NCI-H2029 treated with DMSO at 0.1 percent for 48 hours (cell line): ENCODE data around the gene KSR1.
A peak's percentile ranks its signal among the peaks of the same experiment; 100 is the strongest.

ENCODE experiments used
- DNase-seq: peaks from one replicate; lab custom pipeline; 2025; lab: John Stamatoyannopoulos, UW

Gene KSR1

DNA sequence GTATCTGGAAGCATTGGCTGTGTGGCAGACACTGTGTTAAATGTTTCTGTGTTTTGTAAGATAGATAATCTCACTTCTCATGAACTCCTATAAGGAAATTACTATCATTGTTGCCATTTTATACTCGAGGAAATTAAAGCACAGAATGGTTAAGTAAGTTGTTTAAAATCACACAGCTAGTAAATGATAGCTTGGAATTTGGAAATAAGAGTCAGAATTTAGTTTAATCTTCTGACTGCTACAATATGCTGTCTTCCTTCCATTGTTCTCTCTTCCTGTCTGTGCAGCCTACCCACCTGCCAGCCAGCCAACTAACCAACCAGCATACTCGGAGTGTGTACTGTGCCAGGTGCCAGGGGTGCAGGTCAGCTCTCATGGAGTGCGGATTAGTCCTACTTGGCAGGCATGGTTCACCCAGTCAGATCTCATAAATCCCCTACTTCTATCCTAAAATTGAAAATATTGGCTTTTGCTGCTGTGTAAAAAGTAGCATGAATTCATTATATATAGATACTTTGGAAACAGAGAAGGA, 94.8 kb downstream of the KSR1 start:
- DNase-seq = peak; percentile 51

DNA sequence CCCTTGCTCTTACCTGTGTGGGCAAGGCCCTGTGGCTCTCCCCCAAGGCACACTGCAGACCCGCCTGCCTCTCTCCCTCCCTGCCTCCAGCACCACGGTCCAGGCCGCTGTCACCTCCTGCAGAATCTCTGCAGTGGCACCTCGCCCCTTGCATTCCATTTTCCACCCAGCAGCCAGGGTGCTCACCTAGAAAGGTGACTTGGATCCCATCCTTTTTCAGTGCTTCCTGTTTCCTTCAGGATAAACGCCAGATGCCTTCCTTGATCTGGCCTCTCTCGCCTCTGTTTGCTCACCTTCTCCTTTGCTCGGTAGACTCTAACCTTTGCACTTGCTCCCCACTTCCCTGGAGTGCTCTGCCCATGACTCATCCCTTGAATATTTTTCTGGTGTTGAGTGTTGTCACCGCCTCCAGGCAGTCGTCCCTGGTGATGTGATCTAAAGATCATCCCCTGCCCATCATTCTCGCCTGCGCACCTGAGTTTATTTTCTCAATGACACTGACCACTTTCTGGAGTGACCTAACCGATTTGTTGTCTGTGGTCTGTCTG, 95.5 kb downstream of the KSR1 start:
- DNase-seq = peak; percentile 16

DNA sequence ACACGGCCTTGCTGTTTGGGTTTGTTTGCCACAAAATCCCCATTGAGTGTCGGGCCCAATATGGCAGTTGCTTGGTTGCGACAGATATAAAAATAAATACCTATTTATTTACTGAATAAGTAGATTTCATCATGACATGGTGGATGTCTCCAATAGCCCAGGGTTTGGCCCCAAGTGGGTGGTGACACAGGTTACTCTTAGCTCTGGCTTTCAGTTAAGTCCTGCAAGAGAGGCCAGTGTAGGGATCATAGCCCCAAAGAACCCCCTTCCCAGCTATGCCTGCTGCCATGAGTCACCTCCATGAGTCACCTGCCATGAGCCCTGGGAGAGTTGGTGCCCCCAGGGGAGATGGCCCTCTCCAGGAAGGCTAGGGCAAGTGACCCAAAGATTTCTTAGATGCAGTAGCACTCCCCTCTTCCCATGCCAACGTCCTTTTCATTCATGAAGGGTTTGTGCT, 96.1 kb downstream of the KSR1 start:
- DNase-seq = no peak

DNA sequence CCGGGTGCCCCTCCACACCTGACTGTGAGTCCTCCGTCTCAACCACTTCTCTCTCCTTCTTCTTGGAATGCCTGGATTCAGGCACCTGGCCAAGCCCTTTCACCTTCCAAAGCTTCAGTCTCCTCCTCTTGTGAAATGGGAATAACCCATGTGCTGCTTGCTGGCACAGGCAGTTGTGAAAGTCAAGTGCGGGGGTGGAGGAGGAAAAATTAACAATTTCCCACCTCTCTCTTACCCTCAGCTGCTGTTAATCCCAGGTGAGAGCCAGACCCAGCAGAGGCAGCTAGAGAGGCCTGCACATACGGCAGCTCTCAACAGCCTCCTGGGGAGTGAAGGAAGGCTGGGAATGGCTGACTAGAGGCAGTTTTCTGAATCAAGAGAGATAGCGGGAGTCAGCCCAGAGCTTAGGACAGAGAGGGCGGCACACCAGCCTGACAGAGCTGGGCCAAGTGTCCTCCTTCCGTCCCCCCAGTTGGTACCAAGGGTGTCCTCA, 96.8 kb downstream of the KSR1 start:
- peak; percentile 28 for DNase-seq

DNA sequence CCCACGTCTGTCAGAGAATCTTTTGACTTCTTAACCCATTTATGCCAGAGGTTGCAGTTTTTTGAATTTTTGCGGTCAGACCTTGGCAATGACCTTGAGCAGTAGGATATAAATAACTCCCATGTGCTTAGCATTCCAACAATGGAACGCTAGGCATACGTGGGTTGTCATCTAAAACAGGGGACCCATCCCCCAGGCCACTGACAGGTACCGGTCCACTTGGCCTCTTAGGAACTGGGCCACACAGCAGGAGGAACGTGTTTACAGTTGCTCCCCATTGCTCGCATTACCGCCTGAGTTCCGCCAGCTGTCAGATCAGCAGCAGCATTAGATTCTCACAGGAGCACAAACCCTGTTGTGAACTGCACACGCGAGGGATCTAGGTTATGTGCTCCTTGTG, 97.9 kb downstream of the KSR1 start:
- DNase-seq = no peak

DNA sequence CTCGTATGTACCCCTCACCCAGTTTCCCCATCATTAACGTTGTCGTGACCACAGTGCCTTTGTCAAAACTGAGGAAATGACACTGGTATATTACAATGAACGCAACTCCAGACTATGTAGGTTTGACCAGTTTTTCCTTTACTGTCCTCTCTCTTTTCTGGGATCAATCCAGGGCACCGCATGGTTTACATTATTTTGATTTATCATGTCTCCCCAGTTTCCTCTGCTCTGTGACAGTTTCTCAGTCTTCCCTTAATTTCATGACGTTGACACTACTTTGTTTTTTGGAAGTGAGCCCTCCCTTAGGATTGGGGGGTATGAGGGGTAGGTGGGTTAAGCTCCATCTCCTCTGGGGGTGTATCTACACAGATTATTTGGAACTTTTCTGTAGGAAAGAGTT, 98.7 kb downstream of the KSR1 start:
- DNase-seq = no peak

DNA sequence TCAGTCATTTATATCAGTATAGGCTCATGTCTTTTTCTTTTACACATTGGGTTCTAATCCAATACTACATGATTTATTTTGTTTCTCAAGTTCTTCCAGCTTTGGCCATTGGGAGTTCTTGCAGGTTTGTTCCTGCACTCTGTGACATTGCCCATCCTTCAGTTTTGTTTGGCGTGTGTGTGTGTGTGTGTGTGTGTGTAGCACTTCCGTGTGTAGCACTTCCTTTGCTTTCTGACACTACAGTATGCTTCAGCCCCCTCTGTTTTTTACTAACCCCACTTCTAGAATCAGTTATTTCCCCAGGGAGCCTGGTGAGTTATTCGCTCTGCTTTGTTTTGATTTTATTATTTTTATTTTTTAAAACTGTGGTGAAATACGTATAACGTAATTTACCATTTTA, 99.1 kb downstream of the KSR1 start:
- no peak for DNase-seq

DNA sequence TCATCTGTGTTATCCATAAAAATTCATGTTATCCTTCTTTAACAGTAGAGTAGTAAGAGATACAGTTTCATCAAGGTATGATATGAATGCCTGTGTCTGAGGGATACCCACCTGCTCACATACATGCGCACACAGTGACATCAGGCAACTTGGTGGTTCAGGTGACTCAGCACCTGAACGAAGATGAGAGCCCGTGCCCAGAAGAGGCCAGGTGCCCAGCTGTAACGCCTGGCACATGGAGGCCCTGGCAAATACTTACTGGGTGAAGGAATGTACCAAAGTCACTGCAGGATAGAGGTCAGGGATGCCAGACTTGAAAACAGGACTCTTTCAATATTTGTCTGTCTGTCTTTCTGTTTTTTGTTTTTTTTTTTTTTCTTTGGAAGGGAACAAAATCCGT, 102.1 kb downstream of the KSR1 start:
- DNase-seq = peak; percentile 34

DNA sequence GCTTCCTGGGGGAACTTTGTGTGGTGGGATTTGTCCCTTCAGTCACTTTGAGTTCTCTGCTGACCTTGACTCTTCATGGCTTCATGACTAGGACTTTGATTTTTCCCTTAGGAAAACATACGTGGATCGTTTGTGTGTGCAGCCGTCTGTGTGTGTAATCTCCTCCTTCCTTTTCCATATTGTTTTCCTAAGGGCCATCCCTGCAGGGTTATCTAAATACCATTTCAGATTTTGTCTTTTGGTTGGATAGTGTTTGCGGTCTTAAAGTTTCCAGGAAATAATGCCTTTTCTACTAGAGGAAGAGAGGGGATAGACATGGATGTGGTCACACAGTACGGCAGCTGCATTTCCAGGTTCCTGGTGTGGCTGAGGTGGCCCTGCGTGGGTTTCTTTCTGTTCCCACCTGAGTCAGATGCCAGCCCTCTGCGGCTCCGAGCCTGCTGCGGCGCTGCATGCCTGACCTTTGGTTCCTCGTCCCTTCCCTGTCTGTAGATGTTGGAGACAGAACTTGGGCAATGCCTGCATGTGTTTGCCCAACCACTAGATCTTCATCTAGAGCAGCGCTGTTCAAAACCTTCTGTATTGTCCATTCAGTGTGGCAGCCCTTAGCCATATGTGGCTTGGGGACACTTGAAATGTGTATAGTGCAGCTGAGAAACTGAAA, 102.7 kb downstream of the KSR1 start:
- DNase-seq = no peak

DNA sequence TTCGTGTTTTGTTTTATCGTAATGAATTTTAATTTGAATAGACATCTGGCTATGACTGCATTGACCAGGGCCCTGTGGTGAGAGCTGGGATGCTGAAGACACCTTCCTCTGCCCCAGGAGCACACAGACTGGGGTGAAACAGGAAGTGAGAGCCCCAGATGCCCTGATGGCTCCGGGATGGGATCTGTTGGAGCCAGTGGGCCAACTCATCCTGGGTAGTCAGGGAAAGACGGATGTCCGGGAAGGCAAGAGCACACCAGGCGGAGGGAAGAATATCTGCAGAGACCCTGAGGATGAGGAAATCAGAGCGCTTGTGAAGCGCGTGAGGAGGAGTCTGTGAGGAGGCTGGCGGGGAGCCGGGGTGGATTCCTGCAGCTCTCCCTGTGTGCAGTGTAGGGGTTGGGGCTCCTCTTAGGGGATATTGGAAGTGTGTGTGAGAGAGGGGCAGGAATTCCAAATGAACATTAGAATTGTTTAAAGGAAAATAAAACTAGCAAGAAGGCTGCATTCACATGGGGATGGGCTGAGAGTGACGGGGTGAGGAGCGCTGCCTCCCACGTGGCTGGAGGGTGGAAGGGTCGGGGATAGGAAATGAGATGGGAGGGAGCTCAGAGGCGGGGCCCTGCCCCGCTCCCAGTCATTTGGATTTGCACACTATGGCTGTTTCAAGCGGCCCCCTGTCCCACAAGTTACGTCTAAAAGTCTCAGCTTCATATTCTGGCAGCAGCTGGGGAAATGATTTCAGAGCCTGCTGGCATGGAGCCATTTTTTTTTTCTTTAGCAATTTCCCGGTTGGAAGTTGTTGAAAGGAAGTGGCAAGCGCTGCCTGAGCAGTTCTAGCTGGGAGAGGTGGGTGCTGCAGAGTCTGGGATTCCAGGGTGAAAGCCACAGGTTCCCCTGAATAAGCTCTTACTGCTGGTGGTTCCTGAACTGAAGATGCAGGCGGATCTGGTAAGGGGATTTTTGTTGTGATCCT, 103.5 kb downstream of the KSR1 start:
- DNase-seq = peak; percentile 5

DNA sequence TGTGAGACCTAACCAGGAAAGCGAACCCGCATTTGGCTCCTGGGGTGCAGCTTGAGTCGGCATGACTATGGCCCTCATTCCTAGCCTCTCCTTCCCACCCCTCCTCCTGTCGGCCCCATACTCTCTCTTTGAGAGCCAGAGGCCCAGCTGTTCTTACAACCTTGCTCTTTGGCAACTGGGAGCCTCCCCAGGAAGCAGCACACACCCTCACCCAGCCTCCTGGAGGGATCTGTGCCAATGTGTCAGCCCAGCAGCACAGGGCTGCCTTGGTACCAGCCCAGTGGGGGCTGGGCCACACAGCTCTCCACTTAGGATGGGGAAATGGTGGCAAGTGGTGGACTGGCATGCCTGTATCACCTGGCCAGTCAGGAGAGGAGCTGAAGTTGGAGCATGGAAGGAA, 104.4 kb downstream of the KSR1 start:
- DNase-seq = no peak

DNA sequence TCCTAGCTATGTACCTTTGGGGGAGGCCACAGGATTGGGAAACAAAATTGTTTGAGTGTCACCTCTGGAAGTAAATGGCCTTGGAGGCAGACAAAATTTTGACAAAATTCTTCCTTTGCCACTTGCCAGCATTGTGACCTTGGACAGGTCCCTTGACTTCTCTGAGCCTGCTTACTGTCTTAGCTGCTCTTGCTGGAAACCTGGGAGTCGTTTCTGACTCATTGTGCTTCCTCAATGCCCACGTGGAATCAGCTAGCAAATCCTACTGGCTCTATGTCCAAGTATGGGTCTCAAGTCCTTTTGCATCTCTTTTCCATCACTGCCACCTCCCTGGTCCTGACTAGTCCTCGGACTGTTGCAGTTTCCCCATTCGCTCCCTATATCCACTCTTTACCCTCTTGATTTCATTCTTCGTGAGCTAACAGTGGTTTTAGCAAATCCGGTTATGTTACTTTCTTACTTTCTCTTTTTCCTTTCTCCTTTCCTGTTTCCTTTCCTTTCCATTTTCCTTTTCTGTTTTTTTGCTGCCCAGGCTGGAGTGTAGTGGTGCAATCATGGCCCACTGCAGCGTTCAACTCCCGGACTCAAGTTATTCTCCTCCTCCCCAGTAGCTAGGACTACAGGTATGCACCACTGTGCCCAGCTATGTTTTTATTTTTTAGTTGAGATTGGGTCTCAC, 106.7 kb downstream of the KSR1 start:
- DNase-seq = no peak

DNA sequence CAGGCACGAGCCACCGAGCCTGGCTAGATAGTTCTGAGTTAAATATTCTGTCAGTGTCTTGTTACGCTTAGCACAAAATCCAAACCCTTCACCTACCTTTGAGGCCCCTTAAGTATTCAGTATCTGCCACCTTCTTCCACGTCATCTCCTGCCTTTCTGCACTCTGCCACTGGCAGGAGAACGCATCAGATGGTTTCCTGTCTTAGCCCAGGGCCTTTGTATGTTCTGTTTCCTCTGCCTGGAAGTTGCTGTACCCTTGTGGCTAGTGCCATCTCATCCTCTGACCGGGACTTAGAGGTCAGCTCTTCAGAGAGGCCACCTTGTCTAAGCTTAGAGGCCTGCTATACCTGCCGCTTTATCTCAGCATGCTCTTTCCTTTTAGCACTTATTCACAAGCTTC, 107.3 kb downstream of the KSR1 start:
- no peak for DNase-seq

DNA sequence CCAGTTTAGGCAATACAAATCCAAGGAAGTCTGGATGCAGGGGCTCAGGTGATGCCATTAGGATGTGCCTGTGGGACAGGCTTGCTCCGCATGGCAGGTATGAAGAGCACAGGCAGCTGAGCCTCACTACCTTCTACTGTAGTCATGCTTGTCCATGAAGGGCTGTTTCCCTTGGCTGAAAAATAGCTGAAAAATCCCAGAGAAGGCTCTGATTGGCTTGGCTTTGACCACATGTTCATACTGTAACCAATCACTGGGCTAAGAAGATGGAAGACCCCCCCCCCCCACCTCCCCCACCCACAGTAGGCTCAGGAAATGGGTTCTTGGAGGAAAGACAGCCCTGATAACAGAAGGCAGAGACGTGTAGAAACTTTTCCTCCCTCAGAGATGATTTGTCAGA, 108.2 kb downstream of the KSR1 start:
- no peak for DNase-seq

DNA sequence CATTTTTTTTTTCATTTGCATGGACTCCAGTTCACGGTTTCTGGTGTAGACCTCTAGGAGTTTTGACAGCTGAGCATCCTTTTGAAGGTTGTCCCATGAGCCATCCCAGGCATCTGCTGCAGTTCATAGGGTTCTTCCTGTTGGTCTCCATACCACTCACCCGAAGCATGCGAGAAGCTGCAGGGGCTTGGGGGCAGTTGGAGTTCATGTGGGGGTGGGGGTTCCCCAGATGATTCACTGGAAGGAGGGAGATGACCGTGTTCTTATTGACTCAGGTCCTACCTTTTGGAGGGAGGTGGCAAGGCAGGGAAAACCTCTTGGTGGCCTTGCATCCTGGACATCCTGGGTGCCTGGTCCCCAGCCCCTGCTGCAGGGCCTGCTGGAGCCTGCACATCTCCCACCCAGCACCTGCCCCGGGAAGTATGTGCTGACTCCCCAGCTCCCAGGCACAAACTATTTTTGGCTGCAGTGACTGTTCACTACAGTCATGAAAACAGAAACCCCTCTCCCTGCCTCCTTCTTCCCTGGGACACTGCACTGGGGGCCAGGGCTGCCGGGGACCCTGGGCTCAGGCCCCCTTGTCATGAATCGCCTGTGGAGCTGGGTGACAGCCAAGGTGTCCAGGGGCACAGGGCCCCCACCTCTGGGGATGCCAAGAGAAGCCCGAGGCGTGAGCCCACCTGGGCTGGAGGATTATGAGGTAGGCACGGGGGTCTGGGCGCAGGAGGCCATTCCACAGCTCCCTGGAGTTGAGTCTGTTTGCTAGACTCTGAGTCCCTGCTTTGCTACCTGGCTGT, 109.8 kb downstream of the KSR1 start:
- no peak for DNase-seq

DNA sequence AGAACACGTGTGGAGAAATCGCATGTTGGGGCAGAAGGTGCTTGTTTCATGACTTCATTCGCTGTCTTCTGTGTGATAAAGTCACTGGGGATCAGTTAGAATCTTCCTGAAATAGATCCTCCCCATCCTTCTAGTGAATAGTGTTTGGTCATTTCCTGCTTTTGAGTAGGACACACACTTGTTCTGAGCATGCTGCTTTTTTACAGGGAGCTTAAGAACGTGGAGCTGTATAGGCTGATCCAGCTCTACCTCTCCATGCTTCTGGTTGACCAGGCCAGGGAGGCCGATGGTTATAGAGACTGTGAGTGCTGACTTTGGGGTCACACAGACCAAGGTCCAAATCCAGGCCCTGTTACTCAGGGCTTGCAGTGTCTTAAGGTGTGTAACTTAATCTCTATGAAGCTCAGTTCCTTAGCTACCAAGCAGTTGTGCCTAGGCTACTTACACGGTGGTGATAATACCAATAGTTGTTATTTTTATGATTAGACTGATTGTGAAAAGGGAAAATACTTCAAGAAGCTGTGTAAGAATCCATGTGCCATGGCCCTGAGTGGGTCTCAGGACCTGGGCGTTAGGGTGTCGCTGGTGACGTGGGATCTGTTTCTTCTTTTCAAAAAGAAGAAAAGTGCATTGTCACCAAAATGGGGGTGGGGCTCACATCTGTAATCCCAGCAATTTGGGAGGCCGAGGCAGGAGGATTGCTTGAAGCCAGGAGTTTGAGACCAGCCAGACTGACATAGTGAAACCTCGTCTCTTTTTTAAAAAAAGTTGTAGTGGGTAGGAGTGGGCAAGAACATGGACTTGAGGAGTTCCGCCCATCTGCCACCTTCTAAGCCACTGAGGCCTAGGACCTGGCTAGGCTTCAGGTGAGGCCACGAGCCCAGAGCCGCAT, 110.7 kb downstream of the KSR1 start:
- DNase-seq = no peak

DNA sequence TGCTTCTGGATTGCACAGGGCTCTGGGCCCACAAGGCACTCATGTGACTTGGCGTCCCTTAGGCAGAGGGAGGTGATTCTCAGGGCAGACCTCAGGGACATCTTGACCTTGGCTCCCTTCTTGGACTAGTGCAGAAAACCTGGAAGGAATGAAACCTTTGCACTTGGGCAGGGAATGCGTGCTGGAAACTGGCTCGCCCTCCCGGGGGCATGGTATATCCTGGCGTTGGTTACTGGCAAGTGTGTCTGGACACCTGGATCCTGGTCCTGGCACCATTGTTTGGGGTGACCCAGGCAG, 111.3 kb downstream of the KSR1 start:
- DNase-seq = no peak

DNA sequence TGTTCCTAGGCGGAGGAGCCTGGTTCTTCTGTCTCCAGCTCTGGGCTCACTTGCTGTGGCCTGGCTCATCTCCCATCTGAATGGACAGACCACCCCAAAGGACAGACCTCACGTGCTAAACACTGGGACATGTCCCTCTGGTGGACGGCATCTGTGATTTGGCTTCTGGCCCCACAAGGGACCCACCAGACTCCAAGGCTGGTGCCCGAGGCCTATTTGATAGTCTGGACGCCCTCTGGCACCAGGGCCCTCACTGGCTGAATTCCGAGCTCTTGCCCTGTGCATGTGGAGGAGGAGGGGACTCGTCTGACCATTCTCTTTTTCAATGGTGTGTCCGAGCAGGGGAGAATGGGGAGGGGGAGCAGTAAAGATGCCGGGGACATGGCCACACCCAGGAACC, 112.0 kb downstream of the KSR1 start:
- DNase-seq = no peak

DNA sequence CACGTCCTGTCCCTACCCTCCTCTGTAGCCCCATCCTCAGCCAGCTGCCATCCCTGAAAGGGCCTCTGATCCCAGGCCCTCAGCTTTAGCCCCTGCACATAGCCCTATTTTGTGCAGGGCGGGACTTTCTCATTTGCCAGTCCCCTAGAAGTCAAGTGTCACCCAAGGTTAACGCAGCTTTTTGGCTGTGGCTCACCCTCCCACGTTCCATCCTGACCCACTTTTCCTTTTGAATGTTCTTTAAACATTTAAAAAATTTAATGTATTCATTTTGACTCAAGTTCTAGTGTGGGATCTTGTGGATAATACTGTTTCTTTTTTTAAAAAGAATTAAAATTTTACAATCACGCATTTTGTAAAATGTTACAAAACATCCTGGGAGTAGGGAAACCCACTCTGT, 112.6 kb downstream of the KSR1 start:
- no peak for DNase-seq

DNA sequence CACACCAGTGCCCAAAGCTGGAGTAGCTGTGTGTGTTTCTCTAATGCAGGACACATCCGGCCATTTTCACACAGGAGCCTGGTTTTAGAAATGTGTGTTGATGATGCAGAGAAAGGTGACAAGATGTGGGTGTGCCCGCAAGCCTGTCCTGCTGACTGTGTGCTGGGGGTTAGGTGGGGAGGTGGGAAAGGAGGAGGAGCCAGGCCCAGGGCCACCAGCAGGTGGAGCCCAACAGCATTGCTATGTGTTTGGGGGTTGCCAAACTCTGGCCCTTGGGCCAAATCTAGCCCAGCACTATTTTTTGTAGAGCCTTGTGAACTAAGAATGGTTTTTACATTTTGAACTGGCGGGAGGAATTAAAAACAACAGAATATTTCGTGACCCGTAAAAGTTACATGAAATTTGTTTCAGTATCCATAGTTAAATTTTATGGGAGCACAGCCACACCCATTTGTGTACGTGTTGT, 113.0 kb downstream of the KSR1 start:
- DNase-seq = no peak
